Prostate gland (tissue), 2 donors: ENCODE results near the gene CTDSP1. TPM values are rescaled to one million over a fixed set of nuclear protein-coding genes. Genes with fewer than 3 reads are reported as not detected.

Source experiments
- DNase-seq: peaks from one replicate; pipeline ENCODE4 v3.0.0-alpha.2; 2019; ENCODE audit warnings: low spot score
- H3K27ac ChIP-seq, 2 donors: fragments of 200-600 bp; sonication (generic); 2 replicates each; pipeline ENCODE4 v1.5.1; 2017 to 2019
- H3K27me3 ChIP-seq: fragments of 200-600 bp; sonication (generic); replicated peaks from 2 replicates; pipeline ENCODE4 v1.5.1; 2019; ENCODE audit not compliant: insufficient read depth
- H3K36me3 ChIP-seq, 2 donors: fragments of 200-600 bp; sonication (generic); 1 replicate in 1 of 2; 2 replicates in 1 of 2; pipeline versions ENCODE4 v1.5.1 to v1.8.1; 2017 to 2019
- H3K4me1 ChIP-seq: fragments of 200-600 bp; sonication (generic); replicated peaks from 2 replicates; pipeline ENCODE4 v1.5.1; 2019
- H3K4me3 ChIP-seq, 2 donors: fragments of 200-600 bp; sonication (generic); 2 replicates each; pipeline ENCODE4 v1.5.1; 2017 to 2019
- H3K9me3 ChIP-seq: fragments of 200-600 bp; sonication (generic); 2 replicates; pipeline ENCODE4 v1.5.1; 2017
- CTCF ChIP-seq, 4 experiments: fragments of 200-600 bp in 2 of 4; fragments of 450-650 bp in 2 of 4; sonication (generic) in 2 of 4; IDR thresholded peaks; 1 replicate in 3 of 4; 2 replicates in 1 of 4; pipeline ENCODE4 v1.5.1; 2016 to 2019; ENCODE audit warnings: antibody characterized with exemption in 4 of 4, mild to moderate bottlenecking in 2 of 4, moderate library complexity in 2 of 4
- POLR2A ChIP-seq: fragments of 450-650 bp; IDR thresholded peaks from one replicate; pipeline ENCODE4 v1.6.1; 2016; ENCODE audit warnings: antibody characterized with exemption, mild to moderate bottlenecking
- POLR2AphosphoS5 ChIP-seq: sonication (generic); formaldehyde crosslinking; IDR thresholded peaks from one replicate; pipeline ENCODE4 v1.6.1; 2017; ENCODE audit warnings: antibody characterized with exemption
- WGBS: methylation state at CpG from one replicate; pipeline ENCODE4 v1.1.5; 2018; 5-methylcytosine and 5-hydroxymethylcytosine counted together
- intact Hi-C: fragments of 100-400 bp; cut with DNase I; formaldehyde crosslinking; loops from one replicate; pipeline ENCODE4 v1.14.2; 2022
- total RNA-seq, 2 donors: library from RNA; depleted of rRNA; stranded (reverse); fragments of >200 nt; gene quantifications; one replicate each; pipeline ENCODE4 v1.1.0, GENCODE V29; 2016

Gene CTDSP1
- total RNA-seq, 2 donors from 2014 or later: 145 to 180 TPM

- no peak for DNase-seq
- no peak within 1 kb of the TSS for H3K27ac ChIP-seq
- no peaks in the 10 kb centered on the region for H3K4me1 ChIP-seq
- no peaks in the 10 kb centered on the region for H3K27me3 ChIP-seq
- H3K36me3 ChIP-seq: no peaks in the 10 kb centered on the region
- intact Hi-C loops: no loop called here
- no peak for TF ChIP-seq CTCF (IDR thresholded peaks at IDR 0.05)
- TF ChIP-seq POLR2A: no peak
- TF ChIP-seq POLR2AphosphoS5: no peak
- WGBS: 88% methylated on average over 13 of the region's 13 CpGs
- no peak within 1 kb of the TSS for H3K4me3 ChIP-seq
- no peaks in the 10 kb centered on the region for H3K9me3 ChIP-seq
Observed at GRCh38 chr2:218381916-218382366, 17.7 kb upstream of the CTDSP1 start, which contains the start of gene SLC11A1. TSS of gene SLC11A1 (plus strand) at chr2:218382273. CDS start at chr2:218382369, 96 bp downstream.

- Histone ChIP-seq H3K9me3 (no peaks in the 10 kb centered on the region), H3K4me1 (no peaks in the 10 kb centered on the region), H3K27ac (no peak overlapping the region), H3K36me3 (no peaks in the 10 kb centered on the region), H3K4me3 (no peak overlapping the region), H3K27me3 (no peaks in the 10 kb centered on the region)
- WGBS: 97% methylated on average over 6 of the region's 6 CpGs
- intact Hi-C loops: no loop called here
- TF ChIP-seq POLR2AphosphoS5 (no peak), CTCF (IDR thresholded peaks at IDR 0.05) (no peak), POLR2A (no peak)
- no peak for DNase-seq
Observed at GRCh38 chr2:218382785-218383184, 16.9 kb upstream of the CTDSP1 start.

- WGBS: 79% methylated on average over 10 of the region's 10 CpGs
- no peak overlapping the region for H3K27ac ChIP-seq
- H3K36me3 ChIP-seq: no peaks in the 10 kb centered on the region
- intact Hi-C loops: no loop called here
- no peak for DNase-seq
- no peaks in the 10 kb centered on the region for H3K9me3 ChIP-seq
- no peak overlapping the region for H3K4me3 ChIP-seq
- H3K27me3 ChIP-seq: no peaks in the 10 kb centered on the region
- no peaks in the 10 kb centered on the region for H3K4me1 ChIP-seq
- TF ChIP-seq POLR2AphosphoS5: no peak
- TF ChIP-seq CTCF (IDR thresholded peaks at IDR 0.05): no peak
- no peak for TF ChIP-seq POLR2A
Observed at GRCh38 chr2:218383892-218384519, 15.7 kb upstream of the CTDSP1 start.

- H3K4me1 ChIP-seq: no peaks in the 10 kb centered on the region
- no peaks in the 10 kb centered on the region for H3K36me3 ChIP-seq
- H3K27ac ChIP-seq: no peak overlapping the region
- no peaks in the 10 kb centered on the region for H3K27me3 ChIP-seq
- WGBS: 86% methylated on average over 8 of the region's 9 CpGs
- no peak overlapping the region for H3K4me3 ChIP-seq
- intact Hi-C loops: no loop called here
- DNase-seq: no peak
- H3K9me3 ChIP-seq: no peaks in the 10 kb centered on the region
- no peak for TF ChIP-seq POLR2A
- TF ChIP-seq CTCF (IDR thresholded peaks at IDR 0.05): no peak
- no peak for TF ChIP-seq POLR2AphosphoS5
Observed at GRCh38 chr2:218384975-218385374, 14.7 kb upstream of the CTDSP1 start.
